Astrocyte (in vitro differentiated cells and primary cell): Measurements from ENCODE around the gene HPS5. TPM values are rescaled to one million over a fixed set of nuclear protein-coding genes. Genes with fewer than 3 reads are reported as not detected.
"Not testable (repeated sequence)": the region's sequence is repeated elsewhere in the genome, so short reads cannot be mapped to it uniquely, and the experiment has no call there.

ENCODE experiments used
- DNase-seq: peaks from one replicate; pipeline ENCODE4 v3.0.0-alpha.2; 2010; ENCODE audit warnings: low read depth
- FAIRE-seq: peaks from 2 replicates; lab custom pipeline; 2011; peaks lifted over from hg19 to GRCh38; lab: Jason Lieb, UNC
- H2AFZ ChIP-seq: 2 replicates; pipeline ENCODE4 v1.6.0; 2012; ENCODE audit warnings: low read depth, low read length, inconsistent platforms
- H3K27ac ChIP-seq: 2 replicates; pipeline ENCODE4 v1.5.1; 2011; ENCODE audit warnings: low read depth, low read length, inconsistent platforms
- H3K27me3 ChIP-seq: 2 replicates; pipeline ENCODE4 v1.6.0; 2011; ENCODE audit warnings: low read length, inconsistent platforms; ENCODE audit not compliant: insufficient read depth
- H3K36me3 ChIP-seq: 2 replicates; pipeline ENCODE4 v1.5.1; 2011; ENCODE audit warnings: low read length, inconsistent platforms; ENCODE audit not compliant: insufficient read depth
- H3K4me1 ChIP-seq: 2 replicates; pipeline ENCODE4 v1.5.1; 2011; ENCODE audit warnings: low read length, inconsistent platforms; ENCODE audit not compliant: insufficient read depth
- H3K4me2 ChIP-seq: 2 replicates; pipeline ENCODE4 v1.6.0; 2012; ENCODE audit warnings: low read length, inconsistent platforms
- H3K4me3 ChIP-seq: 2 replicates; pipeline ENCODE4 v1.5.1; 2011; ENCODE audit warnings: low read depth, mild to moderate bottlenecking, low read length, inconsistent platforms; ENCODE audit not compliant: insufficient read depth
- H3K79me2 ChIP-seq: 2 replicates; pipeline ENCODE4 v1.6.0; 2012; ENCODE audit warnings: mild to moderate bottlenecking, low read length, inconsistent platforms; ENCODE audit not compliant: insufficient read depth
- H3K9ac ChIP-seq: 2 replicates; pipeline ENCODE4 v1.6.0; 2012; ENCODE audit warnings: mild to moderate bottlenecking, low read length, inconsistent platforms
- H3K9me3 ChIP-seq: 2 replicates; pipeline ENCODE4 v1.5.1; 2012; ENCODE audit warnings: low read depth, mild to moderate bottlenecking, low read length, inconsistent platforms; ENCODE audit not compliant: insufficient read depth
- H4K20me1 ChIP-seq: 2 replicates; pipeline ENCODE4 v1.6.0; 2012; ENCODE audit warnings: low read length, inconsistent platforms; ENCODE audit not compliant: insufficient read depth
- H3K27ac Mint-ChIP-seq: one replicate; pipeline ENCODE4 v1.8.0; 2021; ENCODE audit warnings: mild to moderate bottlenecking, mixed read lengths; ENCODE audit not compliant: unreplicated experiment
- H3K27me3 Mint-ChIP-seq: one replicate; pipeline ENCODE4 v1.8.0; 2021; ENCODE audit warnings: low read depth, mixed read lengths; ENCODE audit not compliant: unreplicated experiment
- H3K36me3 Mint-ChIP-seq: one replicate; pipeline ENCODE4 v1.8.0; 2021; ENCODE audit warnings: low read depth, mixed read lengths; ENCODE audit not compliant: unreplicated experiment
- H3K4me1 Mint-ChIP-seq: one replicate; pipeline ENCODE4 v1.8.0; 2021; ENCODE audit warnings: low read depth, mixed read lengths; ENCODE audit not compliant: unreplicated experiment
- H3K4me3 Mint-ChIP-seq: one replicate; pipeline ENCODE4 v1.8.0; 2021; ENCODE audit warnings: mild to moderate bottlenecking, moderate library complexity, mixed read lengths; ENCODE audit not compliant: unreplicated experiment
- H3K9me3 Mint-ChIP-seq: one replicate; pipeline ENCODE4 v1.8.0; 2021; ENCODE audit warnings: mild to moderate bottlenecking, mixed read lengths; ENCODE audit not compliant: unreplicated experiment
- EZH2 ChIP-seq: IDR thresholded peaks from 2 replicates; pipeline ENCODE4 v1.6.1; 2012; ENCODE audit warnings: mild to moderate bottlenecking, low read length, inconsistent platforms; ENCODE audit not compliant: insufficient read depth
- total RNA-seq: library from RNA; stranded (reverse); gene quantifications from 2 replicates; pipeline ENCODE4 v1.2.1, GENCODE V29; 2021
- TF ChIP-seq, protein P1 (sequence below): IDR thresholded peaks from 2 replicates; pipeline ENCODE4 v1.5.1; 2011; ENCODE audit warnings: low read depth, mild to moderate bottlenecking, inconsistent platforms, low read length, moderate library complexity; ENCODE audit not compliant: insufficient read depth

HPS5 gene
- total RNA-seq, 1 donor from 2014 or later = 22.6 TPM

DNA sequence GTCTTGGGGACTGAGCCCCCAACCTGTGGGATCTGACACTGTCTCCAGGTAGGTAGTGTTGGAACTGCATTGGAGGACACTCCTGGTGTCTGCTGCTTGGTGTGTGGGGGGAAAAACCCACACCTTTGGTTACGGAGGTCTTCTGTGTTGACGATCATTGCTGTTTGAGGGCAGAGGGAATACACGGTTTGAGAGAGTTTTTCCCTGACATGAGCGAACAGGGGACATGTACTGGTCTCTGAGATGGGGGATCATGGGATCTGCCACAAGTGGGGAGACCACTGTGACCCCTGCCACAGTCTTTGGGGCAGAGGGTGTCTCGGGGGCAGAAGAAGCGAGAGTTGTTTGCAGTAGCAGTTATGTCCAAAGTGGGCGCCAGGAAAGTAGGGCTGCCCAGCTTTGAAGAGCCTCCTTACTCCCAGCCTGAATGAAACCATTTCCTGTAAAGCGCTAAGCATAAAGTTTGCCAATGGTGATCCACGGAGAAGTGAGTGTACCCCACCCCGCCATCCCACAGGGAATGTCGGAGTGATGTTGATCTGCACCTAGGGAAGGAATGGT is 68.1 kb downstream of the HPS5 start:
- Histone ChIP-seq H3K36me3 (no peaks in the 10 kb centered on the region), H3K4me1 (no peaks in the 10 kb centered on the region), H3K9me3 (no peaks in the 10 kb centered on the region), H3K27me3 (no peaks in the 10 kb centered on the region), H3K27ac (no peak overlapping the region), H2AFZ (no peak overlapping the region), H3K79me2 (no peaks in the 10 kb centered on the region), H3K9ac (no peak overlapping the region), H3K4me2 (no peak overlapping the region), H3K4me3 (no peak overlapping the region), H4K20me1 (no peaks in the 10 kb centered on the region)
- no peak for TF ChIP-seq EZH2
- TF ChIP-seq, protein P1, sequence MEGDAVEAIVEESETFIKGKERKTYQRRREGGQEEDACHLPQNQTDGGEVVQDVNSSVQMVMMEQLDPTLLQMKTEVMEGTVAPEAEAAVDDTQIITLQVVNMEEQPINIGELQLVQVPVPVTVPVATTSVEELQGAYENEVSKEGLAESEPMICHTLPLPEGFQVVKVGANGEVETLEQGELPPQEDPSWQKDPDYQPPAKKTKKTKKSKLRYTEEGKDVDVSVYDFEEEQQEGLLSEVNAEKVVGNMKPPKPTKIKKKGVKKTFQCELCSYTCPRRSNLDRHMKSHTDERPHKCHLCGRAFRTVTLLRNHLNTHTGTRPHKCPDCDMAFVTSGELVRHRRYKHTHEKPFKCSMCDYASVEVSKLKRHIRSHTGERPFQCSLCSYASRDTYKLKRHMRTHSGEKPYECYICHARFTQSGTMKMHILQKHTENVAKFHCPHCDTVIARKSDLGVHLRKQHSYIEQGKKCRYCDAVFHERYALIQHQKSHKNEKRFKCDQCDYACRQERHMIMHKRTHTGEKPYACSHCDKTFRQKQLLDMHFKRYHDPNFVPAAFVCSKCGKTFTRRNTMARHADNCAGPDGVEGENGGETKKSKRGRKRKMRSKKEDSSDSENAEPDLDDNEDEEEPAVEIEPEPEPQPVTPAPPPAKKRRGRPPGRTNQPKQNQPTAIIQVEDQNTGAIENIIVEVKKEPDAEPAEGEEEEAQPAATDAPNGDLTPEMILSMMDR = no peak
- H3K36me3 Mint-ChIP-seq = no peaks in the 10 kb centered on the region
- FAIRE-seq (no peak), DNase-seq (no peak)
- no peak overlapping the region for H3K27ac Mint-ChIP-seq
- H3K27me3 Mint-ChIP-seq = peaks cover 11% of the 10 kb centered on the region
- H3K4me3 Mint-ChIP-seq = no peak overlapping the region
- no peaks in the 10 kb centered on the region for H3K4me1 Mint-ChIP-seq
- no peaks in the 10 kb centered on the region for H3K9me3 Mint-ChIP-seq

- no peak overlapping the region for H3K9ac ChIP-seq
- no peak overlapping the region for H3K27ac ChIP-seq
- peaks cover 1% of the 10 kb centered on the region for H3K4me1 Mint-ChIP-seq
- peaks cover 15% of the 10 kb centered on the region for H3K27me3 Mint-ChIP-seq
- no peaks in the 10 kb centered on the region for H3K9me3 ChIP-seq
- no peaks in the 10 kb centered on the region for H3K36me3 ChIP-seq
- no peaks in the 10 kb centered on the region for H3K9me3 Mint-ChIP-seq
- no peak overlapping the region for H3K4me3 ChIP-seq
- TF ChIP-seq, protein P1 = no peak
- no peak for TF ChIP-seq EZH2
- H3K4me2 ChIP-seq = no peak overlapping the region
- no peaks in the 10 kb centered on the region for H4K20me1 ChIP-seq
- H3K4me1 ChIP-seq = no peaks in the 10 kb centered on the region
- H3K79me2 ChIP-seq = no peaks in the 10 kb centered on the region
- no peak overlapping the region for H3K27ac Mint-ChIP-seq
- H2AFZ ChIP-seq = no peak overlapping the region
- no peak overlapping the region for H3K4me3 Mint-ChIP-seq
- DNase-seq (no peak), FAIRE-seq (no peak)
- no peaks in the 10 kb centered on the region for H3K36me3 Mint-ChIP-seq
- H3K27me3 ChIP-seq = no peaks in the 10 kb centered on the region
These were observed 68.7 kb downstream of the HPS5 start for GRCh38 chr11:18253233-18253632.

DNA sequence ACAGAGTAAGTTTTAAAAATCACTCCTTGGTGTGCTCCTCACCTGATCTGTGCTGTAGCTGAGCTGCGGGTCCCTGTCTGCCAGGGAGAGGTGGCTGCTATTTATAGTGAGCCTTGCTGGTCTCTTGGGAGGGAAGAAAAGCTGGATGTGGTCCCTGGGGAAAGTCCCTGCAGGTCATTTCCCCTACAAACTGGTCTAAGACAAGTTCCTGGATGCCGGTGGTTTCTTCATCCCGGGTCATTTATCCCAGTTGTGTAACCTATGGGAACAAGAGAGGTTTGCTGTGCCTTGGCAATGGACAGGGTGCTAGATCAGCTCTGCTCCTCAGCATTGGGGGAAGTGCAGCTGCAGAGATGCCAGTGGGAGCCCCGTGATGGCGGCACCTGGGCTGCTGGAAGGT is 73.4 kb downstream of the HPS5 start, which contains the start of gene SAA2:
Gene SAA2, minus strand, starts transcription at position 108 of the 400 bp plus-strand sequence. CDS start 657 bp downstream, outside the sequence.
- no peak within 1 kb of the TSS for H2AFZ ChIP-seq
- TF ChIP-seq EZH2 = no peak
- TF ChIP-seq, protein P1 = no peak
- FAIRE-seq = no peak
- no peaks in the 10 kb centered on the region for H3K27me3 ChIP-seq
- H3K4me3 ChIP-seq = no peak within 1 kb of the TSS
- H3K79me2 ChIP-seq = no peaks in the 10 kb centered on the region
- no peaks in the 10 kb centered on the region for H3K4me1 ChIP-seq
- no peak for DNase-seq
- no peak within 1 kb of the TSS for H3K27ac ChIP-seq
- H3K4me3 Mint-ChIP-seq = no peak within 1 kb of the TSS
- peaks cover 10% of the 10 kb centered on the region for H3K27me3 Mint-ChIP-seq
- H3K4me1 Mint-ChIP-seq = peaks cover 8% of the 10 kb centered on the region
- no peaks in the 10 kb centered on the region for H3K36me3 ChIP-seq
- H3K9me3 Mint-ChIP-seq = no peaks in the 10 kb centered on the region
- H3K9ac ChIP-seq = no peak within 1 kb of the TSS
- no peak within 1 kb of the TSS for H3K4me2 ChIP-seq
- H3K36me3 Mint-ChIP-seq = peaks cover 1% of the 10 kb centered on the region
- H3K9me3 ChIP-seq = no peaks in the 10 kb centered on the region
- H3K27ac Mint-ChIP-seq = no peak within 1 kb of the TSS
- H4K20me1 ChIP-seq = no peaks in the 10 kb centered on the region

GRCh38 chr11:18247191-18247581 is 74.8 kb downstream of the HPS5 start:
- not testable (repeated sequence) for H3K36me3 ChIP-seq, H3K27ac Mint-ChIP-seq, H3K79me2 ChIP-seq, H3K27me3 Mint-ChIP-seq, DNase-seq, H3K9ac ChIP-seq, FAIRE-seq, H3K4me1 Mint-ChIP-seq, H3K27ac ChIP-seq, H3K4me3 ChIP-seq, H4K20me1 ChIP-seq, H3K4me2 ChIP-seq, H3K9me3 ChIP-seq, H3K9me3 Mint-ChIP-seq, H3K4me3 Mint-ChIP-seq, H3K27me3 ChIP-seq, H3K36me3 Mint-ChIP-seq, H2AFZ ChIP-seq, H3K4me1 ChIP-seq
